ENCODE measurements around the gene KRTAP10-12.

DNA sequence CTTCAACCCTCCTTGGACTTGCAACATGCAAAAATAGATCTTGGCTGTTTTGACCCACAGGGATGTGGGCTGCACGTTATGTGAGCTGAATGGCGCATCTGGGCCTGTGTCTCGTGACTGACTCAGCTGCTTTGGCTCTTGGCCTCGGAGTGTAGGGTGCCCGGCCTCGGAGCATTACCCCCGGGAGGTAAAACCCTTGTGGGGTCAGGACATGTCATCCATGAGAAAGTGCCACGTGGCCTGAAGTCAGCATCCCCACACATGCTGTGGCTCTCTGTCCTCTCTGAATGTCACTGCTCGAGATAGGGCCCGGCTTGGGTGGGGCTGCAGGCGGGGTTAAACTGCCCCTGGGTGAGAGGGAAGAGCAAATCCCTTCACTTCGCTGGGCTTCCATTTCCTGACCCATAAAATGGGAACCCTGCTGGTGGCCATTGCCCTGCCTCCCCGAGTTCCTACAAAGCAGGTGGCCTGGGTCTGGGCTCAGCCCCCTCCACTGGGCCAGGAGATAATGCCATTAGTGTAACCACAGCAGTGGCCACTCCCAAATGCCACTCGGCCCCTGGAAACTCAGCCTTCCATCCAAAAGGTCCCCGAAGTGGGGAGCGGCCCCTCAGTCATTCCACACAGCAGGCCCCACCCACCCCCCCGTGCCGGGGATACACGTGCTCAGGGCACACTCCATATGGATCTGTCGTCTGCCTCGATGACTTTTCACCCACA, 37.2 kb downstream of the KRTAP10-12 start:
- no peak for TF ChIP-seq TAF1 (conservative IDR thresholded peaks at IDR 0.05)
- TF ChIP-seq CTCF (IDR thresholded peaks at IDR 0.05; ENCODE audit: low read depth, low read length, missing input control), result no peak
